Measurements from ENCODE around the gene SPACA4.

DNA sequence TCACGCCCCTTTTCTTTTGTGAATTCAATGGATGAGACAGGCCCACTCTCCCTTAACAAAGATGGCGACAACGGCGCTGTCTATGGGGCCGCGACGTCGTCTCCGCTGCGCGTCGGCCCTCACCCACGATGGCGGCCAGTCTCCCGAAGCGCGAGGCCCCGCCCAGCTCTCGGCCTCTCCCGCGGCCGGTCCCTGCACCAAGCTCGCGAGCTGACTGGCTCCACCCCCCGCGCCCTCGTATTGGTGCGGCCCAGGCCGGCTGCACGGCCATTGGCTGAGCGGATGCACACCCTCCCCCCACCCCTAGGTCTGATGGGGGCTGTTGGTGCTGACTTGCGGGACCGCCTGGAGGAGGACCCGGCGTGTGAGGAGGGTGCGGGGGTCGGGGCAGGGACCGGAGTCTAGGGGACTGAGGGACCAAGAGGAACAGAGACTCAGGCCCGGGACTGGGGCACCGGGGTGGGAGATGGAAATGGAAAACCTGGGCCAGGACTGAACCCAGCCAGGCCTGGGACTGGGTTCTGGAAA is 17.6 kb downstream of the SPACA4 start:
- TF ChIP-seq, protein P1, sequence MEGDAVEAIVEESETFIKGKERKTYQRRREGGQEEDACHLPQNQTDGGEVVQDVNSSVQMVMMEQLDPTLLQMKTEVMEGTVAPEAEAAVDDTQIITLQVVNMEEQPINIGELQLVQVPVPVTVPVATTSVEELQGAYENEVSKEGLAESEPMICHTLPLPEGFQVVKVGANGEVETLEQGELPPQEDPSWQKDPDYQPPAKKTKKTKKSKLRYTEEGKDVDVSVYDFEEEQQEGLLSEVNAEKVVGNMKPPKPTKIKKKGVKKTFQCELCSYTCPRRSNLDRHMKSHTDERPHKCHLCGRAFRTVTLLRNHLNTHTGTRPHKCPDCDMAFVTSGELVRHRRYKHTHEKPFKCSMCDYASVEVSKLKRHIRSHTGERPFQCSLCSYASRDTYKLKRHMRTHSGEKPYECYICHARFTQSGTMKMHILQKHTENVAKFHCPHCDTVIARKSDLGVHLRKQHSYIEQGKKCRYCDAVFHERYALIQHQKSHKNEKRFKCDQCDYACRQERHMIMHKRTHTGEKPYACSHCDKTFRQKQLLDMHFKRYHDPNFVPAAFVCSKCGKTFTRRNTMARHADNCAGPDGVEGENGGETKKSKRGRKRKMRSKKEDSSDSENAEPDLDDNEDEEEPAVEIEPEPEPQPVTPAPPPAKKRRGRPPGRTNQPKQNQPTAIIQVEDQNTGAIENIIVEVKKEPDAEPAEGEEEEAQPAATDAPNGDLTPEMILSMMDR (IDR thresholded peaks at IDR 0.05): no peak
- no peak for TF ChIP-seq ZFX (IDR thresholded peaks at IDR 0.05; ENCODE audit: borderline replicate concordance)
